Naive thymus-derived CD8-positive, alpha-beta T cell (primary cell): ENCODE results near the gene GMPS. TPM values are rescaled to one million over a fixed set of nuclear protein-coding genes. Genes with fewer than 3 reads are reported as not detected.

Experiments used
- ATAC-seq, 2 donors: fragments of 150-1000 bp; cut with Tn5 transposase in 1 of 2; sonication (Bioruptor Pico), chemical (Tn5 transposase) in 1 of 2; 1 replicate in 1 of 2; 2 replicates in 1 of 2; pipeline ENCODE4 v1.10.0; 2021; ENCODE audit warnings: mild to moderate bottlenecking in 2 of 2, moderate library complexity in 2 of 2
- POLR2A ChIA-PET: fragments of 350-600 bp; sonication (Branson Sonifier 250); formaldehyde crosslinking; loops from one replicate; lab custom pipeline; 2021; ENCODE audit warnings: antibody characterized with exemption; lab: Charles Lee
- DNase-seq, 10 donors: peaks; one replicate each; pipeline versions ENCODE4 v3.0.0 to v3.0.0-alpha.2; 2020 to 2022
- H3K27ac Mint-ChIP-seq, 10 donors: one replicate each; pipeline ENCODE4 v1.8.0; 2020 to 2022; ENCODE audit warnings: mild to moderate bottlenecking in 10 of 10, mixed read lengths in 10 of 10, moderate library complexity in 4 of 10, inconsistent platforms in 1 of 10
- H3K27me3 Mint-ChIP-seq, 5 donors: one replicate each; pipeline ENCODE4 v1.8.0; 2021 to 2022; ENCODE audit warnings: mixed read lengths in 5 of 5
- H3K36me3 Mint-ChIP-seq, 3 donors: one replicate each; pipeline ENCODE4 v1.8.0; 2020 to 2022; ENCODE audit warnings: mixed read lengths in 3 of 3, mild to moderate bottlenecking in 2 of 3, inconsistent platforms in 1 of 3
- H3K4me1 Mint-ChIP-seq, 4 donors: one replicate each; pipeline ENCODE4 v1.8.0; 2021 to 2022; ENCODE audit warnings: mixed read lengths in 4 of 4
- H3K4me3 Mint-ChIP-seq, 10 donors: one replicate each; pipeline ENCODE4 v1.8.0; 2020 to 2022; ENCODE audit warnings: mild to moderate bottlenecking in 10 of 10, mixed read lengths in 10 of 10, moderate library complexity in 6 of 10, inconsistent platforms in 1 of 10
- H3K9me3 Mint-ChIP-seq, 9 donors: one replicate each; pipeline ENCODE4 v1.8.0; 2020 to 2022; ENCODE audit warnings: mixed read lengths in 9 of 9, mild to moderate bottlenecking in 3 of 9, inconsistent platforms in 1 of 9, moderate library complexity in 1 of 9
- polyA plus RNA-seq, 3 donors: library from polyadenylated mRNA; unstranded; fragments of 300-500 nt; fragmentation: Illumina TruSeq; gene quantifications; one replicate each; pipeline ENCODE4 v1.2.3, GENCODE V29; 2021
- total RNA-seq, 8 experiments: library from RNA in 2 of 8; stranded (reverse) in 2 of 8; gene quantifications; one replicate each; pipeline ENCODE4 v1.2.3 and lab custom pipeline; 2021 to 2026

GMPS gene
- total and polyA plus RNA-seq, 5 experiments from 2014 or later = 43.1 to 71.7 (median 52.5) TPM

DNA sequence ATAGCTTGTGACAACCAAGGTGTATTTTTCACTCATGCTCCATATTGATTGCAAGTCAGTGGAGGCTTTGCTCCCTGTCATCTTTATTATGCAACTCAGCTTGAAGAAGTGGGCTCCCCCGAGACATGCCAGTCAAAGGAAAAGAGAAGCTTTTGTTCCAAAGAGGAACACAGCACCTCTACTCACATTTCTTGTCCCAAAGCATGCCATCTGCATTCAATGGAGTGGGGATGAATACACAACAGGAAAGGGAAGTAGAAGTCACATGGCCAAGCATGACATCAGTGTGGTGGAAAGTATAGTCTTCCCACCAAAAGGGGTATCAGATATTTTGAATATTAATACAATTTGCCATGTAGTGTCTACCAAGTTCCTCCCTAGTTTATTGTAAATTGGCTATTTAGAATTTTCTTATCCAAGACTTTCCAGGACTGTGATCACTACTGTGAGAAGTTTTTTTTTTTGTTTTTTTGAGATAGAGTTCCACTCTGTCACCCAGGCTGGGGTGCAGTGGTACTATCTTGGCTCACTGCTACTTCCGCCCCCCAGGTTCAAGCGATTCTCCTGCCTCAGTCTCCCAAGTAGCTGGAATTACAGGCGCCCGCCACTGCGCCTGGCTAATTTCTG, 114.5 kb downstream of the GMPS start:
- no peak for DNase-seq
- POLR2A ChIA-PET = no interaction called here
- no peaks in the 10 kb centered on the region for H3K9me3 Mint-ChIP-seq
- H3K27ac Mint-ChIP-seq = no peak overlapping the region
- H3K4me3 Mint-ChIP-seq = no peak overlapping the region
- ATAC-seq = no peak
- no peaks in the 10 kb centered on the region for H3K36me3 Mint-ChIP-seq
- peaks cover 0 to 9% (median 3%) of the 10 kb centered on the region in 5 donors for H3K27me3 Mint-ChIP-seq
- H3K4me1 Mint-ChIP-seq = no peaks in the 10 kb centered on the region

DNA sequence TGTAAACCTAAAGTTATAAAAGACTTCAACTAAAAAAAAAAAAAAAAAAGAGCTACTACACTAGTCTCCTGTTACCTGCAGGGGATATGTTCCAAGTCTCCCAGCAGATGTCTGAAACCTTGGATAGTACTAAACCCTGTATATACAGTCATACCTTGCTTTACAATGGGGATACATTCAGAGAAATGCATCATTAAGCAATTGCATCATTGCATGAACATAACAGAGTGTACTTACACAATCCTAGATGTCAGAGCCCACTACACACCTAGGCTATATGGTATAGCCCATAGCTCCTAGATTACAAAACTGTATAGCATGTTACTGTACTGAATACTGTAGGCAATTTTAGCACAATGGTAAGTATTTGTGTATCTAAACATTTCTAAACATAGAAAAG, 119.1 kb downstream of the GMPS start:
- POLR2A ChIA-PET = no interaction called here
- Mint-ChIP-seq H3K4me3 (no peak overlapping the region), H3K9me3 (no peaks in the 10 kb centered on the region), H3K27me3 (peaks cover 0 to 9% (median 4%) of the 10 kb centered on the region in 5 donors), H3K27ac (no peak overlapping the region), H3K36me3 (no peaks in the 10 kb centered on the region), H3K4me1 (no peaks in the 10 kb centered on the region)
- DNase-seq (no peak), ATAC-seq (no peak)

DNA sequence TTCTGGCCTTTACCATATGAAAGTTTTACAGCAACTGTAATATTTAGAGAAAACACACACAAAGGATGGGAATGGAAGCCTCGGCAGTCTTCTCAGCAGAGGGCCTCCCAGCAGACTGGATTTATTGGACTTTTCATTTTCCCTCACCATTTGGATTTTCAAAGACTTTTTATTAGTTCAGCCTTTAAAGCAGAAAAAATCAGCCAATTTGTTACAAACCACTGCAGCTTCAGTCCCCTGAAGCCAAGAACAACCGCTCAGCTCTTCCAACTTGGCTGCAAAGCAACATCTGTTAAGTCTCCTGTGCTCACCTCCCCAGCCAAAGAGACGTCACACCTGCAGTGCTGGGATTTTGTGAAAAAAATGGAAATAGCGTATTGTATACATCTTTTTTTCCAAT, 120.8 kb downstream of the GMPS start:
- H3K4me1 Mint-ChIP-seq = no peaks in the 10 kb centered on the region
- no peak for ATAC-seq

DNA sequence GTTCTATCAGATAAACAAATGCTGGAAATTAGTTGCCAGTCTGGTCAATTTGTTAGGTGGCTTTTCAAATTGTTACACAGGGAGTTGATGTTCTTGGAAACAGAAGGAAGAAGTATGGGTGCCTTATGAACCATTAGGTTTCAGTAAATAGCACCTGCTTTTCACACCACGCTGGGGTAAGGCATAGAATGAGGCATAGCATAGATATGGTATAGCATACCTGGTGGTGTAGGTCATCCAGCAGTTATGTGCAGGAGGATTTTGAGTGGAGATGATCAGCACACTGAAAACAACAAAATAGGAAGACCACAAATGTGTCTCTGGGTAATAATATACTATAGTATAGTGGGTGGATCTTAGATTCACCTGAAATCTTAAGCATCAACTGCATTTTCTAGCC, 121.4 kb downstream of the GMPS start:
- POLR2A ChIA-PET = no interaction called here
- Mint-ChIP-seq H3K27me3 (peaks cover 0 to 6% (median 0%) of the 10 kb centered on the region in 5 donors), H3K4me1 (no peaks in the 10 kb centered on the region), H3K4me3 (no peak overlapping the region), H3K36me3 (no peaks in the 10 kb centered on the region), H3K9me3 (no peaks in the 10 kb centered on the region), H3K27ac (no peak overlapping the region)
- DNase-seq (no peak), ATAC-seq (no peak)

More for the DNA sequence above, 120.8 kb downstream of the GMPS start:
- POLR2A ChIA-PET = no interaction called here
- Mint-ChIP-seq H3K36me3 (no peaks in the 10 kb centered on the region), H3K27ac (no peak overlapping the region), H3K27me3 (peaks cover 0 to 6% (median 3%) of the 10 kb centered on the region in 5 donors), H3K9me3 (no peaks in the 10 kb centered on the region), H3K4me3 (no peak overlapping the region)
- DNase-seq = no peak

Other genes with a start within 250 kb of the GMPS start
- not detected for gene PLCH1, start 125.6 kb upstream of the GMPS start, total RNA-seq
- not detected for gene PLCH1, start 125.6 kb upstream of the GMPS start, polyA plus RNA-seq
- 1 to 10 TPM; 3.5 to 4.3 TPM for gene C3orf33, start 64.4 kb upstream of the GMPS start, total RNA-seq
- gene C3orf33, start 64.4 kb upstream of the GMPS start, polyA plus RNA-seq = 1 to 10 TPM; 3.2 to 5.6 (median 4.4) TPM
- gene SLC33A1, start 16.2 kb upstream of the GMPS start, total RNA-seq = 10 to 100 TPM; 29.0 to 32.2 TPM
- gene SLC33A1, start 16.2 kb upstream of the GMPS start, polyA plus RNA-seq = 10 to 100 TPM; 11.2 to 15.2 (median 12.5) TPM
- under 1 TPM; 0.16 to 0.23 TPM for gene KCNAB1, start 249.9 kb downstream of the GMPS start, total RNA-seq
- gene KCNAB1, start 249.9 kb downstream of the GMPS start, polyA plus RNA-seq = under 1 TPM; 0.16 to 0.39 (median 0.17) TPM